ENCODE measurements around the gene PTPRM. TPM values are rescaled to one million over a fixed set of nuclear protein-coding genes. Genes with fewer than 3 reads are reported as not detected.

PTPRM gene
- total and polyA plus RNA-seq, 5 donors from 2014 or later: 1.1 to 4.6 (median 3.6) TPM

- Histone ChIP-seq H3K36me3 (ENCODE audit: control insufficient read depth, insufficient read depth, low read length) (no peaks in the 10 kb centered on the region), H3K9me3 (ENCODE audit: control insufficient read depth in 2 of 2, low read length in 2 of 2) (peaks cover 5 to 9% of the 10 kb centered on the region in 2 experiments), H3K4me3 (ENCODE audit: low read depth, low read length) (no peak overlapping the region), H3K27me3 (ENCODE audit: control insufficient read depth, insufficient read depth, low read length) (no peaks in the 10 kb centered on the region), H3K4me1 (ENCODE audit: control insufficient read depth, insufficient read depth, low read length, poor library complexity, severe bottlenecking) (no peaks in the 10 kb centered on the region), H3K27ac (ENCODE audit: insufficient read depth, low read length, poor library complexity, severe bottlenecking) (no peak overlapping the region)
- H3K27me3 Mint-ChIP-seq: no peaks in the 10 kb centered on the region
- no peak for ATAC-seq (ENCODE audit: low read depth in 2 of 2)
- H3K4me3 Mint-ChIP-seq: no peak overlapping the region
- no peaks in the 10 kb centered on the region for H3K4me1 Mint-ChIP-seq
- H3K36me3 Mint-ChIP-seq: no peaks in the 10 kb centered on the region
- H3K27ac Mint-ChIP-seq: no peak overlapping the region
- DNase-seq: no peak
- H3K9me3 Mint-ChIP-seq: peaks cover 0 to 12% (median 6%) of the 10 kb centered on the region in 7 donors
Measured at GRCh38 chr18:7809978-7810377, 242.9 kb downstream of the PTPRM start.

GRCh38 chr18:7812431-7813063, 245.4 kb downstream of the PTPRM start:
- H3K4me1 Mint-ChIP-seq: no peaks in the 10 kb centered on the region
- Histone ChIP-seq H3K36me3 (ENCODE audit: control insufficient read depth, insufficient read depth, low read length) (no peaks in the 10 kb centered on the region), H3K27me3 (ENCODE audit: control insufficient read depth, insufficient read depth, low read length) (no peaks in the 10 kb centered on the region), H3K4me1 (ENCODE audit: control insufficient read depth, insufficient read depth, low read length, poor library complexity, severe bottlenecking) (no peaks in the 10 kb centered on the region), H3K9me3 (ENCODE audit: control insufficient read depth in 2 of 2, low read length in 2 of 2) (peaks cover 10 to 13% of the 10 kb centered on the region in 2 experiments), H3K27ac (ENCODE audit: insufficient read depth, low read length, poor library complexity, severe bottlenecking) (no peak overlapping the region), H3K4me3 (ENCODE audit: low read depth, low read length) (no peak overlapping the region)
- H3K9me3 Mint-ChIP-seq: peaks cover 0 to 15% (median 8%) of the 10 kb centered on the region in 7 donors
- peak overlapping the region in 1 of 4 donors; percentile 43 for H3K4me3 Mint-ChIP-seq
- no peak for ATAC-seq (ENCODE audit: low read depth in 2 of 2)
- H3K27ac Mint-ChIP-seq: no peak overlapping the region
- H3K27me3 Mint-ChIP-seq: no peaks in the 10 kb centered on the region
- H3K36me3 Mint-ChIP-seq: no peaks in the 10 kb centered on the region
- no peak for DNase-seq

- Histone ChIP-seq H3K36me3 (ENCODE audit: control insufficient read depth, insufficient read depth, low read length) (no peaks in the 10 kb centered on the region), H3K4me3 (ENCODE audit: low read depth, low read length) (no peak overlapping the region), H3K9me3 (ENCODE audit: control insufficient read depth in 2 of 2, low read length in 2 of 2) (peaks cover 10 to 13% of the 10 kb centered on the region in 2 experiments), H3K27ac (ENCODE audit: insufficient read depth, low read length, poor library complexity, severe bottlenecking) (no peak overlapping the region), H3K4me1 (ENCODE audit: control insufficient read depth, insufficient read depth, low read length, poor library complexity, severe bottlenecking) (no peaks in the 10 kb centered on the region), H3K27me3 (ENCODE audit: control insufficient read depth, insufficient read depth, low read length) (no peaks in the 10 kb centered on the region)
- Mint-ChIP-seq H3K27me3 (no peaks in the 10 kb centered on the region), H3K36me3 (no peaks in the 10 kb centered on the region), H3K4me3 (no peak overlapping the region), H3K9me3 (peaks cover 0 to 15% (median 8%) of the 10 kb centered on the region in 7 donors), H3K27ac (no peak overlapping the region), H3K4me1 (no peaks in the 10 kb centered on the region)
- DNase-seq: no peak
- ATAC-seq (ENCODE audit: low read depth in 2 of 2): no peak
Measured at GRCh38 chr18:7813131-7813530, 246.0 kb downstream of the PTPRM start.

GRCh38 chr18:7814754-7815315, 247.7 kb downstream of the PTPRM start:
- no peaks in the 10 kb centered on the region for H3K27me3 ChIP-seq (ENCODE audit: control insufficient read depth, insufficient read depth, low read length)
- H3K4me1 ChIP-seq (ENCODE audit: control insufficient read depth, insufficient read depth, low read length, poor library complexity, severe bottlenecking): no peaks in the 10 kb centered on the region
- H3K27ac ChIP-seq (ENCODE audit: insufficient read depth, low read length, poor library complexity, severe bottlenecking): no peak overlapping the region
- Mint-ChIP-seq H3K4me3 (no peak overlapping the region), H3K4me1 (no peaks in the 10 kb centered on the region), H3K36me3 (no peaks in the 10 kb centered on the region), H3K27me3 (no peaks in the 10 kb centered on the region), H3K27ac (no peak overlapping the region), H3K9me3 (peaks cover 0 to 15% (median 10%) of the 10 kb centered on the region in 7 donors)
- no peak overlapping the region for H3K4me3 ChIP-seq (ENCODE audit: low read depth, low read length)
- peaks cover 10 to 13% of the 10 kb centered on the region in 2 experiments for H3K9me3 ChIP-seq (ENCODE audit: control insufficient read depth in 2 of 2, low read length in 2 of 2)
- no peak for ATAC-seq (ENCODE audit: low read depth in 2 of 2)
- DNase-seq: no peak
- H3K36me3 ChIP-seq (ENCODE audit: control insufficient read depth, insufficient read depth, low read length): no peaks in the 10 kb centered on the region

GRCh38 chr18:7815787-7816186, 248.7 kb downstream of the PTPRM start:
- no peaks in the 10 kb centered on the region for H3K4me1 ChIP-seq (ENCODE audit: control insufficient read depth, insufficient read depth, low read length, poor library complexity, severe bottlenecking)
- no peak overlapping the region for H3K27ac ChIP-seq (ENCODE audit: insufficient read depth, low read length, poor library complexity, severe bottlenecking)
- H3K9me3 ChIP-seq (ENCODE audit: control insufficient read depth in 2 of 2, low read length in 2 of 2): peaks cover 10 to 13% of the 10 kb centered on the region in 2 experiments
- Mint-ChIP-seq H3K27me3 (no peaks in the 10 kb centered on the region), H3K4me1 (no peaks in the 10 kb centered on the region), H3K9me3 (peaks cover 0 to 15% (median 10%) of the 10 kb centered on the region in 7 donors), H3K27ac (no peak overlapping the region), H3K36me3 (no peaks in the 10 kb centered on the region), H3K4me3 (no peak overlapping the region)
- no peak for DNase-seq
- H3K4me3 ChIP-seq (ENCODE audit: low read depth, low read length): no peak overlapping the region
- no peaks in the 10 kb centered on the region for H3K27me3 ChIP-seq (ENCODE audit: control insufficient read depth, insufficient read depth, low read length)
- no peak for ATAC-seq (ENCODE audit: low read depth in 2 of 2)
- no peaks in the 10 kb centered on the region for H3K36me3 ChIP-seq (ENCODE audit: control insufficient read depth, insufficient read depth, low read length)

GRCh38 chr18:7817575-7818230, 250.6 kb downstream of the PTPRM start:
- ATAC-seq (ENCODE audit: low read depth in 2 of 2) (no peak), DNase-seq (no peak)
- Mint-ChIP-seq H3K27ac (no peak overlapping the region), H3K27me3 (no peaks in the 10 kb centered on the region), H3K4me3 (no peak overlapping the region), H3K4me1 (no peaks in the 10 kb centered on the region), H3K9me3 (peaks cover 0 to 15% (median 10%) of the 10 kb centered on the region in 7 donors), H3K36me3 (no peaks in the 10 kb centered on the region)
- H3K27me3 ChIP-seq (ENCODE audit: control insufficient read depth, insufficient read depth, low read length): no peaks in the 10 kb centered on the region
- no peaks in the 10 kb centered on the region for H3K36me3 ChIP-seq (ENCODE audit: control insufficient read depth, insufficient read depth, low read length)
- H3K4me1 ChIP-seq (ENCODE audit: control insufficient read depth, insufficient read depth, low read length, poor library complexity, severe bottlenecking): no peaks in the 10 kb centered on the region
- H3K4me3 ChIP-seq (ENCODE audit: low read depth, low read length): no peak overlapping the region
- peaks cover 10 to 13% of the 10 kb centered on the region in 2 experiments for H3K9me3 ChIP-seq (ENCODE audit: control insufficient read depth in 2 of 2, low read length in 2 of 2)
- H3K27ac ChIP-seq (ENCODE audit: insufficient read depth, low read length, poor library complexity, severe bottlenecking): no peak overlapping the region

GRCh38 chr18:7821784-7822183, 254.7 kb downstream of the PTPRM start:
- Mint-ChIP-seq H3K27ac (no peak overlapping the region), H3K4me1 (no peaks in the 10 kb centered on the region), H3K36me3 (no peaks in the 10 kb centered on the region), H3K9me3 (peaks cover 0 to 6% (median 0%) of the 10 kb centered on the region in 7 donors), H3K4me3 (no peak overlapping the region), H3K27me3 (no peaks in the 10 kb centered on the region)
- no peaks in the 10 kb centered on the region for H3K27me3 ChIP-seq (ENCODE audit: control insufficient read depth, insufficient read depth, low read length)
- peaks cover 0 to 3% of the 10 kb centered on the region in 2 experiments for H3K9me3 ChIP-seq (ENCODE audit: control insufficient read depth in 2 of 2, low read length in 2 of 2)
- ATAC-seq (ENCODE audit: low read depth in 2 of 2): no peak
- no peaks in the 10 kb centered on the region for H3K36me3 ChIP-seq (ENCODE audit: control insufficient read depth, insufficient read depth, low read length)
- H3K4me3 ChIP-seq (ENCODE audit: low read depth, low read length): no peak overlapping the region
- H3K27ac ChIP-seq (ENCODE audit: insufficient read depth, low read length, poor library complexity, severe bottlenecking): no peak overlapping the region
- H3K4me1 ChIP-seq (ENCODE audit: control insufficient read depth, insufficient read depth, low read length, poor library complexity, severe bottlenecking): no peaks in the 10 kb centered on the region
- no peak for DNase-seq
